ENCODE results near the gene MYCL. TPM values are rescaled to one million over a fixed set of nuclear protein-coding genes. Genes with fewer than 3 reads are reported as not detected.

The MYCL gene
- total and polyA plus RNA-seq, 2 experiments from 2014 or later = 5.5 to 11.1 TPM

GRCh38 chr1:39933956-39934941, 32.5 kb upstream of the MYCL start:
- no peak for TF ChIP-seq CTCF (IDR thresholded peaks at IDR 0.05; ENCODE audit: low read depth, low read length)
- no peak overlapping the region for H3K4me3 ChIP-seq
- no peaks in the 10 kb centered on the region for H3K9me3 ChIP-seq (ENCODE audit: low read depth)
- H3K27me3 ChIP-seq = peaks cover 23% of the 10 kb centered on the region
- peak in 1 of 2 donors; percentile 100 for DNase-seq (ENCODE audit: low read depth in 1 of 2, low spot score in 1 of 2)
- no peak overlapping the region for H3K27ac ChIP-seq
- H3K36me3 ChIP-seq = no peaks in the 10 kb centered on the region
- no peaks in the 10 kb centered on the region for H3K4me1 ChIP-seq (ENCODE audit: low read depth)

- DNase-seq (ENCODE audit: low read depth in 1 of 2, low spot score in 1 of 2) = no peak
- Histone ChIP-seq H3K27ac (no peak overlapping the region), H3K36me3 (no peaks in the 10 kb centered on the region), H3K27me3 (peaks cover 67% of the 10 kb centered on the region), H3K9me3 (ENCODE audit: low read depth) (no peaks in the 10 kb centered on the region), H3K4me1 (ENCODE audit: low read depth) (no peaks in the 10 kb centered on the region), H3K4me3 (no peak overlapping the region)
- no peak for TF ChIP-seq CTCF (IDR thresholded peaks at IDR 0.05; ENCODE audit: low read depth, low read length)
Observed at GRCh38 chr1:39928809-39929587, 27.3 kb upstream of the MYCL start.

- Histone ChIP-seq H3K36me3 (no peaks in the 10 kb centered on the region), H3K27me3 (peaks cover 73% of the 10 kb centered on the region), H3K4me1 (ENCODE audit: low read depth) (no peaks in the 10 kb centered on the region), H3K9me3 (ENCODE audit: low read depth) (no peaks in the 10 kb centered on the region), H3K4me3 (no peak overlapping the region), H3K27ac (no peak overlapping the region)
- DNase-seq (ENCODE audit: low read depth in 1 of 2, low spot score in 1 of 2) = peak in 1 of 2 donors; percentile 23
- no peak for TF ChIP-seq CTCF (IDR thresholded peaks at IDR 0.05; ENCODE audit: low read depth, low read length)
Observed at GRCh38 chr1:39927538-39927937, 25.8 kb upstream of the MYCL start.

- Histone ChIP-seq H3K9me3 (ENCODE audit: low read depth) (no peaks in the 10 kb centered on the region), H3K27ac (no peak overlapping the region), H3K36me3 (no peaks in the 10 kb centered on the region), H3K4me1 (ENCODE audit: low read depth) (no peaks in the 10 kb centered on the region), H3K4me3 (no peak overlapping the region), H3K27me3 (peaks cover 73% of the 10 kb centered on the region)
- no peak for DNase-seq (ENCODE audit: low read depth in 1 of 2, low spot score in 1 of 2)
- no peak for TF ChIP-seq CTCF (IDR thresholded peaks at IDR 0.05; ENCODE audit: low read depth, low read length)
Observed at GRCh38 chr1:39926820-39927219, 25.1 kb upstream of the MYCL start.

DNA sequence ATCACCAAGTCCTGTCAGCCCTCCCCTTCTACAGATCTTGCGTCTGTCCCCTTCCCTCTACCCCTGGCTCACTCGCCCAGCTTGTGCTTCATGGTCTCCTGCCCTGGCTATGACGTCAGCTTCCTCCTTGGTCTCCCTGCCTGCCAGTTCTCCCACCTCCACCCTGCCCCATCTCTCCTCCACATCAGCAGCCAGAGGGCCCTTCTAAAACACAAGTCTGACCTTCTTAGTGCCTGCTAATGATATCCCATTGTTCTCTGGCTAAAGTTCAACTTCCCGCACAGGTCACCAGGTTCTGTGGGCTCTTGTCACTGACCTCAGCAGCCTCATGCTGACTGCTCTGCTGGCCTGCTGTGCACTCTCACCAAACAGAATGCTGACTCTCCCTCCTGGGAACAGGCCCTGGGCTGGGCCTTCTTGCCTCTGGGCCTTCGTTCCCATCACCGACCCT, 24.7 kb upstream of the MYCL start:
- Histone ChIP-seq H3K36me3 (no peaks in the 10 kb centered on the region), H3K9me3 (ENCODE audit: low read depth) (no peaks in the 10 kb centered on the region), H3K4me3 (no peak overlapping the region), H3K27ac (no peak overlapping the region), H3K27me3 (peaks cover 76% of the 10 kb centered on the region), H3K4me1 (ENCODE audit: low read depth) (no peaks in the 10 kb centered on the region)
- DNase-seq (ENCODE audit: low read depth in 1 of 2, low spot score in 1 of 2) = peak in 1 of 2 donors; percentile 56
- no peak for TF ChIP-seq CTCF (IDR thresholded peaks at IDR 0.05; ENCODE audit: low read depth, low read length)

All from cardiac muscle cell (in vitro differentiated cells and primary cell).